Esophagus squamous epithelium (tissue), 4 donors: ENCODE results near the gene TNIK.

Source experiments
- POLR2A ChIP-seq, 4 donors: fragments of 450-650 bp; IDR thresholded peaks; one replicate each; pipeline ENCODE4 v1.6.1; 2017; ENCODE audit warnings: antibody characterized with exemption in 4 of 4, mild to moderate bottlenecking in 4 of 4, moderate library complexity in 3 of 4
- TF ChIP-seq, protein P1 (sequence below), 6 experiments: fragments of 450-650 bp in 4 of 6; fragments of 200-600 bp in 2 of 6; sonication (generic) in 2 of 6; IDR thresholded peaks; one replicate each; pipeline ENCODE4 v1.5.1; 2016 to 2019; ENCODE audit warnings: antibody characterized with exemption in 6 of 6, mild to moderate bottlenecking in 4 of 6, moderate library complexity in 4 of 6

DNA sequence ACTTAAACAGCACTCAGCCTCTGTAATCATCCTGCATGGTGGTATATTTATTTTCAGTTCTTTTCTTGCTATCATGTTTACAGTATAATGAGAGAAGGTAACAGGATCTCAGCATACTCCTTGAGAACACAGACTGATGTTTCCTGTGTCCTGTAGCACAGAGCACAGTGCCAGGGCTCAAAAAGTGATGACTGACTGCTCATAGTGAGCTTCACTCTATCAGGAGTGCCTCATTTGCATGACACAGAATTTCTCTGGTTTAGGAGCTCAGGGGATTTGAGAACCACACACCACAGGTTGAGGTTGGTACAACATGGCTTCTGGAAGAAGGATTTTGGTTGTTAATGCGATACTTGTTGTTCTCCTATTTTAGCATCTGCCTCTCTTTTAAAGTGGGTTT lies 365.1 kb downstream of the TNIK start:
- TF ChIP-seq, protein P1, sequence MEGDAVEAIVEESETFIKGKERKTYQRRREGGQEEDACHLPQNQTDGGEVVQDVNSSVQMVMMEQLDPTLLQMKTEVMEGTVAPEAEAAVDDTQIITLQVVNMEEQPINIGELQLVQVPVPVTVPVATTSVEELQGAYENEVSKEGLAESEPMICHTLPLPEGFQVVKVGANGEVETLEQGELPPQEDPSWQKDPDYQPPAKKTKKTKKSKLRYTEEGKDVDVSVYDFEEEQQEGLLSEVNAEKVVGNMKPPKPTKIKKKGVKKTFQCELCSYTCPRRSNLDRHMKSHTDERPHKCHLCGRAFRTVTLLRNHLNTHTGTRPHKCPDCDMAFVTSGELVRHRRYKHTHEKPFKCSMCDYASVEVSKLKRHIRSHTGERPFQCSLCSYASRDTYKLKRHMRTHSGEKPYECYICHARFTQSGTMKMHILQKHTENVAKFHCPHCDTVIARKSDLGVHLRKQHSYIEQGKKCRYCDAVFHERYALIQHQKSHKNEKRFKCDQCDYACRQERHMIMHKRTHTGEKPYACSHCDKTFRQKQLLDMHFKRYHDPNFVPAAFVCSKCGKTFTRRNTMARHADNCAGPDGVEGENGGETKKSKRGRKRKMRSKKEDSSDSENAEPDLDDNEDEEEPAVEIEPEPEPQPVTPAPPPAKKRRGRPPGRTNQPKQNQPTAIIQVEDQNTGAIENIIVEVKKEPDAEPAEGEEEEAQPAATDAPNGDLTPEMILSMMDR (IDR thresholded peaks at IDR 0.05) = no peak
- no peak for TF ChIP-seq POLR2A (IDR thresholded peaks at IDR 0.05)
